ENCODE data around the gene CFAP70. TPM values are rescaled to one million over a fixed set of nuclear protein-coding genes. Genes with fewer than 3 reads are reported as not detected.
A peak's percentile ranks its signal among the peaks of the same experiment; 100 is the strongest.

CFAP70 gene
- total and polyA plus RNA-seq, 2 of the 8 experiments (the other 6 are each of a cell fraction or from before 2014, with no cell fraction given) = 0.21 to 0.30 TPM

GRCh38 chr10:73358331-73359279 is at the start of gene CFAP70 (continued):
- no peak for TF ChIP-seq BACH1 (IDR thresholded peaks at IDR 0.05; ENCODE audit: low read length)
- TF ChIP-seq PHF8 (conservative IDR thresholded peaks at IDR 0.05; ENCODE audit: low read depth, low read length) = peak; percentile 70; the same call in 1 of the 2 replicates
- TF ChIP-seq CHD2 (IDR thresholded peaks at IDR 0.05; ENCODE audit: low read length) = peak; percentile 99
- no peak for TF ChIP-seq SIRT6 (IDR thresholded peaks at IDR 0.05; ENCODE audit: low read length)
- peak; percentile 98 for TF ChIP-seq BRCA1 (IDR thresholded peaks at IDR 0.05; ENCODE audit: low read depth, low read length)
- no peak for TF ChIP-seq GABPA (IDR thresholded peaks at IDR 0.05; ENCODE audit: borderline replicate concordance, insufficient read depth, low read length)
- TF ChIP-seq TBP (IDR thresholded peaks at IDR 0.05; ENCODE audit: low read depth, low read length) = peak; percentile 64
- no peak for TF ChIP-seq RNF2 (IDR thresholded peaks at IDR 0.05; ENCODE audit: borderline replicate concordance, low read depth, low read length, missing control alignments, poor library complexity, severe bottlenecking)
- TF ChIP-seq ZNF274 (IDR thresholded peaks at IDR 0.05; ENCODE audit: borderline replicate concordance, extremely low read depth, low read length) = no peak
- TF ChIP-seq, protein P1, sequence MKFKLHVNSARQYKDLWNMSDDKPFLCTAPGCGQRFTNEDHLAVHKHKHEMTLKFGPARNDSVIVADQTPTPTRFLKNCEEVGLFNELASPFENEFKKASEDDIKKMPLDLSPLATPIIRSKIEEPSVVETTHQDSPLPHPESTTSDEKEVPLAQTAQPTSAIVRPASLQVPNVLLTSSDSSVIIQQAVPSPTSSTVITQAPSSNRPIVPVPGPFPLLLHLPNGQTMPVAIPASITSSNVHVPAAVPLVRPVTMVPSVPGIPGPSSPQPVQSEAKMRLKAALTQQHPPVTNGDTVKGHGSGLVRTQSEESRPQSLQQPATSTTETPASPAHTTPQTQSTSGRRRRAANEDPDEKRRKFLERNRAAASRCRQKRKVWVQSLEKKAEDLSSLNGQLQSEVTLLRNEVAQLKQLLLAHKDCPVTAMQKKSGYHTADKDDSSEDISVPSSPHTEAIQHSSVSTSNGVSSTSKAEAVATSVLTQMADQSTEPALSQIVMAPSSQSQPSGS (IDR thresholded peaks at IDR 0.05; ENCODE audit: low read length) = peak; percentile 72; the same call in 1 of the 2 replicates
- TF ChIP-seq SUZ12 (IDR thresholded peaks at IDR 0.05; ENCODE audit: low read length) = no peak
- no peak for TF ChIP-seq SAP30 (IDR thresholded peaks at IDR 0.05; ENCODE audit: insufficient read depth, insufficient replicate concordance, low read length)
- TF ChIP-seq POLR2A (IDR thresholded peaks at IDR 0.05; ENCODE audit: control extremely low read depth in 1 of 2, low read depth in 2 of 2, low read length in 2 of 2) = peak; percentile 51 to 88
- peak; percentile 75; the same call in 1 of the 2 replicates for TF ChIP-seq TAF1 (IDR thresholded peaks at IDR 0.05; ENCODE audit: low read depth, low read length)
